HepG2 (cell line): Measurements from ENCODE around the gene OAF. TPM values are rescaled to one million over a fixed set of nuclear protein-coding genes. Genes with fewer than 3 reads are reported as not detected.

ENCODE experiments used
- BCL3 ChIP-seq: sonication (generic); formaldehyde crosslinking; IDR thresholded peaks from 2 replicates; pipeline ENCODE4 v1.5.1; 2020; ENCODE audit warnings: mild to moderate bottlenecking, missing genetic modification reagents, moderate library complexity
- DRAP1 ChIP-seq: IDR thresholded peaks from 2 replicates; pipeline ENCODE4 v1.6.1; 2016; ENCODE audit warnings: missing genetic modification reagents, missing compliant biosample characterization
- EED ChIP-seq: sonication (generic); formaldehyde crosslinking; IDR thresholded peaks from 2 replicates; pipeline ENCODE4 v1.5.0; 2020; ENCODE audit warnings: mild to moderate bottlenecking, missing genetic modification reagents
- FOSL2 ChIP-seq: sonication (generic); formaldehyde crosslinking; IDR thresholded peaks from 2 replicates; pipeline ENCODE4 v1.4.0; 2020; ENCODE audit warnings: missing genetic modification reagents
- FOXO1 ChIP-seq: sonication (generic); formaldehyde crosslinking; IDR thresholded peaks from 2 replicates; pipeline ENCODE4 v1.4.0; 2020; ENCODE audit warnings: missing genetic modification reagents
- GATA4 ChIP-seq: sonication (generic); IDR thresholded peaks from 2 replicates; pipeline ENCODE4 v1.6.1; 2016; ENCODE audit warnings: antibody characterized with exemption, low read depth, borderline replicate concordance
- KLF15 ChIP-seq: sonication (generic); formaldehyde crosslinking; IDR thresholded peaks from 2 replicates; pipeline ENCODE4 v1.8.1; 2023; ENCODE audit warnings: borderline replicate concordance, mild to moderate bottlenecking, inconsistent platforms, missing genetic modification reagents, mixed read lengths
- MAFK ChIP-seq, 2 experiments: IDR thresholded peaks in 1 of 2; conservative IDR thresholded peaks in 1 of 2; 2 replicates each; pipeline ENCODE4 v1.6.1; 2011; ENCODE audit warnings: improper control_type of control experiment in 2 of 2, low read length in 2 of 2
- NCOA2 ChIP-seq: sonication (generic); formaldehyde crosslinking; IDR thresholded peaks from 2 replicates; pipeline ENCODE4 v1.8.0; 2022; ENCODE audit warnings: inconsistent platforms
- NFE2L2 ChIP-seq: fragments of 150-350 bp; IDR thresholded peaks from 2 replicates; pipeline ENCODE4 v1.6.1; 2014; ENCODE audit warnings: low read length
- RFX5 ChIP-seq: IDR thresholded peaks from 2 replicates; pipeline ENCODE4 v1.6.1; 2011; ENCODE audit warnings: low read depth, low read length, improper control_type of control experiment
- SIX1 ChIP-seq: sonication (generic); formaldehyde crosslinking; IDR thresholded peaks from 2 replicates; pipeline ENCODE4 v1.4.0; 2020; ENCODE audit warnings: missing genetic modification reagents, borderline replicate concordance
- SOX5 ChIP-seq: IDR thresholded peaks from 2 replicates; pipeline ENCODE4 v1.6.1; 2016; ENCODE audit warnings: borderline replicate concordance
- STAT6 ChIP-seq: sonication (generic); formaldehyde crosslinking; IDR thresholded peaks from 2 replicates; pipeline ENCODE4 v1.4.0; 2020; ENCODE audit warnings: missing genetic modification reagents, mild to moderate bottlenecking, borderline replicate concordance
- TFDP2 ChIP-seq: sonication (generic); formaldehyde crosslinking; IDR thresholded peaks from 2 replicates; pipeline ENCODE4 v1.4.0; 2020; ENCODE audit warnings: missing genetic modification reagents
- ZBTB21 ChIP-seq: sonication (generic); formaldehyde crosslinking; IDR thresholded peaks from 2 replicates; pipeline ENCODE4 v1.4.0; 2020; ENCODE audit warnings: missing genetic modification reagents
- ZKSCAN5 ChIP-seq: sonication (generic); formaldehyde crosslinking; IDR thresholded peaks from 2 replicates; pipeline ENCODE4 v1.5.1; 2020; ENCODE audit warnings: mild to moderate bottlenecking, missing genetic modification reagents
- ZNF12 ChIP-seq: sonication (generic); formaldehyde crosslinking; IDR thresholded peaks from 2 replicates; pipeline ENCODE4 v1.5.0; 2020; ENCODE audit warnings: missing genetic modification reagents
- ZNF207 ChIP-seq: fragments of 450-650 bp; IDR thresholded peaks from 2 replicates; pipeline ENCODE4 v1.6.1; 2016; ENCODE audit warnings: antibody characterized with exemption, borderline replicate concordance
- ZNF33A ChIP-seq: sonication (generic); formaldehyde crosslinking; IDR thresholded peaks from 2 replicates; pipeline ENCODE4 v1.5.1; 2020; ENCODE audit warnings: missing genetic modification reagents, mild to moderate bottlenecking, moderate library complexity, borderline replicate concordance
- ZNF615 ChIP-seq: sonication (generic); formaldehyde crosslinking; IDR thresholded peaks from 2 replicates; pipeline ENCODE4 v1.5.0; 2020; ENCODE audit warnings: mild to moderate bottlenecking, missing genetic modification reagents, borderline replicate concordance
- ZXDC ChIP-seq: sonication (generic); formaldehyde crosslinking; IDR thresholded peaks from 2 replicates; pipeline ENCODE4 v1.5.0; 2020; ENCODE audit warnings: mild to moderate bottlenecking, missing genetic modification reagents
- polyA plus RNA-seq, 8 experiments: library from polyadenylated mRNA; depleted of rRNA in 3 of 8; stranded (reverse) in 7 of 8; unstranded in 1 of 8; fragments of >200 nt; fragmentation: Illumina TruSeq in 4 of 8; extraction: Trizol in 4 of 8; gene quantifications; 2 replicates each; pipeline versions ENCODE4 v1.2.1 to v1.2.3, GENCODE V29; 2011 to 2016; ENCODE audit warnings: low read depth in 4 of 8, missing spikeins in 1 of 8, mixed read lengths in 1 of 8; ENCODE audit not compliant: insufficient read depth in 1 of 8
- total RNA-seq, 5 experiments: library from RNA; depleted of rRNA; stranded (reverse); fragments of >200 nt; fragmentation: Illumina TruSeq; extraction: Trizol; gene quantifications; 2 replicates each; pipeline ENCODE4 v1.2.3, GENCODE V29; 2016; ENCODE audit warnings: low read depth in 1 of 5

Gene OAF
- total and polyA plus RNA-seq, 2 of the 13 experiments (the other 11 are each of a cell fraction or from before 2014, with no cell fraction given) = 63.7 to 94.6 TPM

- no peak for TF ChIP-seq BCL3 (CRISPR knock-in tag)
- no peak for TF ChIP-seq ZKSCAN5
- TF ChIP-seq RFX5 = no peak
- TF ChIP-seq MAFK (conservative IDR thresholded peaks at IDR 0.05 in 1 of 2, IDR thresholded peaks at IDR 0.05 in 1 of 2; ENCODE audit: low read length in 2 of 2) = no peak
- TF ChIP-seq FOSL2 (CRISPR knock-in tag) = peak; percentile 59
- no peak for TF ChIP-seq ZXDC (CRISPR knock-in tag)
- TF ChIP-seq TFDP2 (CRISPR knock-in tag) = no peak
- no peak for TF ChIP-seq ZNF207
- TF ChIP-seq GATA4 = no peak
- 0 out of 2 replicates have a peak, but pooled peaks have one; percentile 68 for TF ChIP-seq ZNF615
- TF ChIP-seq ZNF33A (CRISPR knock-in tag) = no peak
- no peak for TF ChIP-seq STAT6 (CRISPR knock-in tag)
- no peak for TF ChIP-seq SIX1 (CRISPR knock-in tag)
- no peak for TF ChIP-seq NFE2L2
- TF ChIP-seq SOX5 = peak; percentile 19; the same call in 1 of the 2 replicates
- TF ChIP-seq ZBTB21 (CRISPR knock-in tag) = no peak
- TF ChIP-seq KLF15 (CRISPR knock-in tag) = no peak
- no peak for TF ChIP-seq EED (CRISPR knock-in tag)
- no peak for TF ChIP-seq FOXO1
- no peak for TF ChIP-seq ZNF12 (CRISPR knock-in tag)
- TF ChIP-seq NCOA2 (CRISPR knock-in tag) = no peak
- no peak for TF ChIP-seq DRAP1
Observed at GRCh38 chr11:120200677-120201076, 10.2 kb upstream of the OAF start (continued).
